OCI-LY7 (cell line): ENCODE measurements around the gene MALRD1. TPM values are rescaled to one million over a fixed set of nuclear protein-coding genes. Genes with fewer than 3 reads are reported as not detected.

Experiments
- BruUV-seq: library from RNA; stranded (reverse); fragments of 400-500 nt; replicated peaks from 2 replicates; lab custom pipeline; 2021; lab: Mats Ljungman, UMichigan
- CTCF ChIA-PET: fragments of 300-600 bp; sonication (Branson Sonifier 250); formaldehyde crosslinking; loops from one replicate; lab custom pipeline; 2022; ENCODE audit warnings: antibody characterized with exemption; ENCODE audit not compliant: unreplicated experiment; lab: Charles Lee
- POLR2A ChIA-PET: fragments of 300-600 bp; sonication (Branson Sonifier 250); formaldehyde crosslinking; loops from one replicate; lab custom pipeline; 2022; ENCODE audit warnings: antibody characterized with exemption; lab: Charles Lee
- DNase-seq: peaks from one replicate; pipeline ENCODE4 v3.0.0-alpha.2; 2015; ENCODE audit warnings: low spot score
- H2AFZ ChIP-seq: fragments of 200-600 bp; sonication (generic), shearing (Covaris generic); 2 replicates; pipeline ENCODE4 v1.6.1; 2014; ENCODE audit warnings: mild to moderate bottlenecking, antibody characterized with exemption, low read length, moderate library complexity
- H3K27ac ChIP-seq: fragments of 200-600 bp; sonication (generic); 2 replicates; pipeline ENCODE4 v1.5.1; 2014; ENCODE audit warnings: mixed run types, low read depth, mild to moderate bottlenecking, moderate library complexity, low read length, inconsistent platforms; ENCODE audit not compliant: poor library complexity, severe bottlenecking
- H3K36me3 ChIP-seq: fragments of 200-600 bp; sonication (generic); 2 replicates; pipeline ENCODE4 v1.6.1; 2014; ENCODE audit warnings: mild to moderate bottlenecking, antibody characterized with exemption, low read length, moderate library complexity, mixed read lengths; ENCODE audit not compliant: insufficient read depth
- H3K4me1 ChIP-seq: fragments of 200-600 bp; sonication (generic); 2 replicates; pipeline ENCODE4 v1.5.1; 2014; ENCODE audit warnings: mild to moderate bottlenecking, low read length; ENCODE audit not compliant: insufficient read depth, poor library complexity, severe bottlenecking
- H3K4me2 ChIP-seq: fragments of 200-600 bp; sonication (generic); 2 replicates; pipeline ENCODE4 v1.6.1; 2014; ENCODE audit warnings: mild to moderate bottlenecking, low read length
- H3K4me3 ChIP-seq: fragments of 200-600 bp; sonication (generic); 2 replicates; pipeline ENCODE4 v1.5.1; 2014; ENCODE audit warnings: mild to moderate bottlenecking, low read depth, low read length; ENCODE audit not compliant: poor library complexity, severe bottlenecking
- H3K79me2 ChIP-seq: fragments of 200-600 bp; sonication (generic); 2 replicates; pipeline ENCODE4 v1.6.1; 2016; ENCODE audit warnings: low read depth, mild to moderate bottlenecking, low read length, moderate library complexity, mixed read lengths; ENCODE audit not compliant: insufficient read depth
- H3K9me2 ChIP-seq: fragments of 200-600 bp; sonication (generic); 2 replicates; pipeline ENCODE4 v1.6.1; 2016; ENCODE audit warnings: mild to moderate bottlenecking, low read length, mixed read lengths; ENCODE audit not compliant: insufficient read depth
- H3K9me3 ChIP-seq: fragments of 200-600 bp; sonication (generic); 2 replicates; pipeline ENCODE4 v1.6.1; 2014; ENCODE audit warnings: mild to moderate bottlenecking, mixed run types, low read length, mixed read lengths
- H4K20me1 ChIP-seq: fragments of 200-600 bp; sonication (generic); 2 replicates; pipeline ENCODE4 v1.6.1; 2014; ENCODE audit warnings: mild to moderate bottlenecking, antibody characterized with exemption, low read length, moderate library complexity, mixed read lengths; ENCODE audit not compliant: insufficient read depth
- CTCF ChIP-seq: fragments of 200-600 bp; sonication (generic); conservative IDR thresholded peaks from 2 replicates; pipeline ENCODE4 v1.5.1; 2014; ENCODE audit warnings: mild to moderate bottlenecking, antibody characterized with exemption, low read length, moderate library complexity, mixed read lengths
- EZH2phosphoT487 ChIP-seq: fragments of 200-600 bp; sonication (generic); IDR thresholded peaks from 2 replicates; pipeline ENCODE4 v1.6.1; 2018; ENCODE audit warnings: low read depth, borderline replicate concordance, mild to moderate bottlenecking, mixed run types, antibody characterized with exemption, low read length, moderate library complexity, mixed read lengths
- intact Hi-C: fragments of 100-400 bp; cut with micrococcal nuclease; formaldehyde crosslinking; loops from one replicate; pipeline ENCODE4 v1.10.0; 2022; ENCODE audit not compliant: unreplicated experiment
- total RNA-seq, 2 experiments: library from RNA; depleted of rRNA in 1 of 2; stranded (reverse); fragments of >200 nt in 1 of 2; shearing (Covaris generic) in 1 of 2; gene quantifications; 2 replicates each; pipeline ENCODE4 v1.2.3, GENCODE V29; 2014 to 2022

Gene MALRD1
- total RNA-seq, 2 experiments from 2014 or later: not detected

- TF ChIP-seq CTCF: no peak
- no peak for TF ChIP-seq EZH2phosphoT487
- intact Hi-C loops: no loop called here
- POLR2A ChIA-PET: interaction anchor here (0.7 kb wide), 1 partner anchor 58 kb away, joined by 3 read pairs; no protein-coding TSS in a partner anchor
Measured at GRCh38 chr10:19532411-19532810, 483.8 kb downstream of the MALRD1 start.

GRCh38 chr10:19541299-19541698 is 492.7 kb downstream of the MALRD1 start:
- no peak overlapping the region for H2AFZ ChIP-seq
- no peak overlapping the region for H3K4me3 ChIP-seq
- no TSS peak for BruUV-seq
- no peaks in the 10 kb centered on the region for H3K4me1 ChIP-seq
- H3K27ac ChIP-seq: no peak overlapping the region
- POLR2A ChIA-PET: interaction anchor here (0.6 kb wide), 1 partner anchor 181 kb away, joined by 8 read pairs; no protein-coding TSS in a partner anchor
- no peak for DNase-seq
- no peak for TF ChIP-seq CTCF
- no peak for TF ChIP-seq EZH2phosphoT487
- H3K4me2 ChIP-seq: no peak overlapping the region
- no peaks in the 10 kb centered on the region for H3K36me3 ChIP-seq
- no peaks in the 10 kb centered on the region for H3K79me2 ChIP-seq
- no peaks in the 10 kb centered on the region for H3K9me3 ChIP-seq
- intact Hi-C loops: no loop called here
- H3K9me2 ChIP-seq: no peaks in the 10 kb centered on the region
- CTCF ChIA-PET: no interaction called here
- no peaks in the 10 kb centered on the region for H4K20me1 ChIP-seq

More at GRCh38 chr10:19532411-19532810, 483.8 kb downstream of the MALRD1 start:
- Histone ChIP-seq H3K36me3 (no peaks in the 10 kb centered on the region), H3K9me3 (no peaks in the 10 kb centered on the region), H3K4me1 (no peaks in the 10 kb centered on the region), H3K4me3 (no peak overlapping the region), H3K4me2 (no peak overlapping the region), H3K9me2 (no peaks in the 10 kb centered on the region), H2AFZ (no peak overlapping the region), H3K27ac (no peak overlapping the region), H3K79me2 (no peaks in the 10 kb centered on the region), H4K20me1 (no peaks in the 10 kb centered on the region)
- CTCF ChIA-PET: no interaction called here
- no TSS peak for BruUV-seq
- no peak for DNase-seq

- intact Hi-C loops: no loop called here
- H3K4me2 ChIP-seq: no peak overlapping the region
- no peak for TF ChIP-seq EZH2phosphoT487
- no peak for TF ChIP-seq CTCF
- H3K4me1 ChIP-seq: no peaks in the 10 kb centered on the region
- no peaks in the 10 kb centered on the region for H3K9me2 ChIP-seq
- ChIA-PET POLR2A (no interaction called here), CTCF (no interaction called here)
- no peaks in the 10 kb centered on the region for H3K36me3 ChIP-seq
- BruUV-seq: no TSS peak
- no peak overlapping the region for H3K4me3 ChIP-seq
- no peak overlapping the region for H3K27ac ChIP-seq
- H3K9me3 ChIP-seq: no peaks in the 10 kb centered on the region
- DNase-seq: no peak
- H4K20me1 ChIP-seq: no peaks in the 10 kb centered on the region
- H2AFZ ChIP-seq: no peak overlapping the region
- no peaks in the 10 kb centered on the region for H3K79me2 ChIP-seq
Measured at GRCh38 chr10:19546224-19546623, 497.6 kb downstream of the MALRD1 start.
